Forelimb muscle (tissue), 1 donor: ENCODE data around the gene ZDHHC11. TPM values are rescaled to one million over a fixed set of nuclear protein-coding genes. Genes with fewer than 3 reads are reported as not detected.
"Not testable (repeated sequence)": the region's sequence is repeated elsewhere in the genome, so short reads cannot be mapped to it uniquely, and the experiment has no call there.

Experiments
- DNase-seq: peaks from one replicate; pipeline ENCODE4 v3.0.0-alpha.2; 2013; ENCODE audit warnings: low read depth
- polyA plus RNA-seq: library from polyadenylated mRNA; unstranded; fragments of 120-200 nt; gene quantifications from one replicate; pipeline ENCODE4 v1.2.1, GENCODE V29; 2013; ENCODE audit not compliant: insufficient read length

The ZDHHC11 gene
- polyA plus RNA-seq, 1 donor: 8.7 TPM

DNA sequence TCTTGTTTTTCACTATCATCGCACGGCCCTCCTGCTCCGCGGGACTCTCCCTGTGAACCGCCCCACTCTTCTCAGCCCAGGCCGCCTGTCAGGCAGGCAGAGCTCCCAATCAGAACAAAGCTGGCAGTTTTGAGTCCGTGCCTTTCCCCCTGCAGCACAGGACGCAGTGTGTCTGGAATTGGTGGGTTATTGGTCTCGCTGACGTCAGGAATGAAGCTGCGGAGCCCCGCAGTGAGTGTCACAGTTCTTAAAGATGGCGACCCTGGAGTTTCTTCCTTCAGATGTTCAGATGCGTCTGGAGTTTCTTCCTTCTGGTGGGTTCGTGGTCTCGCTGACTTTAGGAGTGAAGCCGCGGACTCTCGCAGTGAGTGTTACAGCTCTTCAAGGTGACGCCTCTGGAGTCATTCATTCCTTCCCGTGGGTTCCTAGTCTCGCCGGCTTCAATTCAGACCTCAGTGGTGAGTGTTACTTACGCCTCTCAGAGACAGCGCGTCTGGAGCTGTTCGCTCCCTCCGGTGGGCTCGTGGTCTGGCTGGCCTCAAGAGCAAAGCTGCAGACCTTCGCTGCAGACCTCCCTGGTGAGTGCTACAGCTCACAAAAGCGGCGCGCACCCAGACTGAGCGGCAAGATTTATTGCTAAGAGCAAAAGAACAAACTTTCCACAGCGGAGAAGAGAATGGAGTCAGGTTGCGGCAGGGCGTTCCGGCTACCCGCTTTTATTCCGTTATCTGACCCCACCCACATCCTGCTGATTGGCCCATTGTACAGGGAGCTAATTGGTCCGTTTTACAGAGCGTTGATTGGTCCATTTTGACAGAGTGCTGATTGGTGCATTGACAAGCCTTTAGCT, 73.7 kb downstream of the ZDHHC11 start:
- no peak for DNase-seq

DNA sequence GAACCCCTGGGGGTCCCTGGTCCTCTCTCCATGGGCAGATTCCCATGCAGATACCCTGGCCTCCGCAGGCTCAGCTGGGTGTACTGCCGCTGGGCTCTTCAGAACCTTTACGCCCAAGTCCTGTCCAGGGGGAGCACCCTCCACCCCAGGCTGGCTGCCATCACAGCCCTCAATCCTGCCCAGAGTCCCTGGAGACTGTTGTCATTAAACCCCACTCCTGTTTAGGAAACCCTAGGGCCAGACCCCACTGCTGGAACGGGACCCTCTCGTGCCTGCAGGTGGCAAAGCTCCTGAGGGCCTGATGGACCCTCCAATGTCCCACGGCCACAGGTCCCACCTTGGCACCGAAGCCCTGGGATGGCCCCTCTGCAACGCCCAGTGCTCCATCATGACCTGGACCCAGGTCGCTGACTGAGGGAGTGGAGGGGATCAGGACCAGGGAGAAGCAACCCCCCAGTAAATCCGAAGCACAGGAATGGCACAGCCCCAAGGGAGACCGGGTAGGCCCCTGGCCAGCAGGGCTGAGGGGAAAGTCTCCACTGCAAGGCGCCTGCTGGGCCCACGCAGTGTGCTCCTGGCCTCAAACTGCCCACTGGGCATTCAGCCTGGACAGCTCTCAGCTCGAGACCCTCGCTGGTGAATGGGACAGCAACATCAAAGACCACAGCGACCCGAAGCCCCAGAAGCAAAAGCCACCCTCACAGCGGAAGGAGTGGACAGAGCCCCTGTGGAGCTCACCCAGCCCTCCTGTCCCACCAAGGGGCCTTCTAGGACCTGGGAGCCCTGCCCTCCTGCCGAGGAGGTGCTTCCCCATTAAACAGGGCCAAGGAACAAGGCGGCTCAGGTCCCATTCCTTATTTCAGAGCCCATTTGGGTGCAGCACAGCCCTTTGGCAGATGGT, 74.6 kb downstream of the ZDHHC11 start:
- no peak for DNase-seq

DNA sequence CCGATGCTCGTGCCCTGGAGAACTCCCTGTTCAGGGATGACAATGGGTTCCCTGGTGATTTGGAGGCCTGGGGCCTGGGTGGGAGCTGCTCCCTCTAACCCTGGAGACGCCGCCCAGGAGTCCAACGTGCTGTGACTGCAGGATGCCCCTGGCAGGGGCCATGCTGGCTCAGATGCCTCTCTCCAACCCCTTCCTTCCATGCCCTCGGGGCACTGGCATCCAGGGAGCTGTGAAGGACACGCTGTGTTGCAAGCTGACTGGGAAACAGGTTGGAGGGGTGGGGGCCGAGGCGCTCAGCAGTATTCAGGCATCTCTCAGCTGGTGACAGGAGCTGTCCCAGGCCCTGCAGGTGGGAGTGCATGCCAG, 75.2 kb downstream of the ZDHHC11 start:
- not testable (repeated sequence) for DNase-seq

DNA sequence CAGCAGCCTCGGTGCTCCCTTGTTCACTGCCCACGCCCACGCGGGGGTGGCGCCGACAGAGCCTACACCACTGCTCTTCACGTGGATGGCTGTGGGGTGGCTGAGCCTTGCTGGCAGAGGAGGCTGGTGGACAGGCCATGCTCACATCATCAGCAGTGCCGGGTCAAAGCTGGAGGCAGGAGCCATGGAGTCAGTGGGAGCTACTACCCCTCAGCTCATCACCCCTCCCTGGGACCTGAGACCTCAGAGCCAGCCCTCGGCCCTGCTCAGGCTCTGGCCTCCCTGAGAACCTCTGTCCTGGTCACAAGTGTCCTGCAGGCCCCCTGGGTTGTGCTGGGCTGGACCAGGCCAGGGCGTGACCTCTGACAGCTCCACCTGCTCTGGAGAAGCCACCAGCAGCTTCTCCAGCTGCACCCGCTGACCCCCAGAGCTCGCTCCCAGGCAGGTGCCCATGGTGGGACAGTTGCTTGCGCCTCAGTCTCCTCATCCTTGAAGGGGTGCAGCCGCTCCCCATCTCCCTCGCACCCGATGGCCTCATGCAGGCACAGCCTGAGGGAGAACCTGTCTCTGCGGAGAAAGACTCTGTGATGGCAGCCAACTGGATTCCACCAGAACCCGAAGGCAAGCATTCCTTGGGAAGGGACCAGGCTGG, 75.8 kb downstream of the ZDHHC11 start:
- DNase-seq: not testable (repeated sequence)

DNA sequence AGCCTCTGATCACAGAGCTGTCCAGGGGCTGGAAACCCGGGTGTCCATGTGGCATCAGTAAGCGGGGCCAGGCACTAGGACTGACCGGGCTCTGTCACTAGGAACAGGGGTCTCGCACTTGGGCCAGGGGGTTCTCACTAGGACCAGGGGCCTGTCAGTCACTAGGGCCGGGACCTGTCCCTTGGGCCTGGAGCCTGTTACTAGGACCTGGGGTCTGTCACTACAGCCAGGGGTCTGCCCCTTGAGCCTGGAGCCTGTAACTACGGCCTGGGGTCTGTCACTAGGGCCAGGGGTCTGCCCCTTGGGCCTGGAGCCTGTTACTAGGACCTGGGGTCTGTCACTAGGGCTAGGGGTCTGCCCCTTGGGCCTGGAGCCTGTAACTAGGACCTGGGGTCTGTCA, 76.5 kb downstream of the ZDHHC11 start:
- not testable (repeated sequence) for DNase-seq

DNA sequence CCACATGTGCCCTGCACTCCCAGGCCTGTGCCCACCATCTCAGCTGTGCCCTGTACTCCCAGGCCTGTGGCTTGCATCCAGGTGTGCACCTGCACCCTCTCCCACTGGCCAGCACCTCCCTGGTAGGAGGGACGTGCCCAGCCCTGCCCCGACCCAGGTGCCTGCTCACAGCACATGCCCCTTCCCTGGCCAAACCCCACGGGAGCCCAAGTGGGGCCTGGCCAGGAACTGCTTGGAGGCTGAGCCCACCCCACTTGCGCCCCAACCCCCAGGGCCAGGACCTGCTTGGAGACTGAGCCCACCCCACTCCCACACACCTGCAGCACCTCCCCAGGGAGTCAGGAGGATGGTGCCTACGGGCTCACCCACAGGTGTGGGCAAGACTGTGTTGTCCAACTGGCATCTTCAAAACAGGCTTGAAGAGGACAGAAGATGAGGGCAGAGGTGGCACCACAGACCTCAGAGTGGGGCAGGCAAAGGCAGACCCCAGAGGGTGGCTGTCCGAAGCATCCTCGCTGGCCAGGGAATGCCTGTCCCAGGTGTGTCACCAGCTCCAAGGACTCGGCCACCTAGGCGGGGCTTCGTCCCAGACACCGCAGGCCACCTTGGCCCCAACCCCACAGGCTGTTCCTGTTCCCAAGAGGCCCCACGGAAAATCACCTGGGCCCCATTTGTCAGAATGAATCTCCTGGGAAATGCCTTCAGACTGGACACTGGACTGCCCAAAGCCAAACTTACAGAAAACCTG, 77.1 kb downstream of the ZDHHC11 start:
- DNase-seq: no peak

DNA sequence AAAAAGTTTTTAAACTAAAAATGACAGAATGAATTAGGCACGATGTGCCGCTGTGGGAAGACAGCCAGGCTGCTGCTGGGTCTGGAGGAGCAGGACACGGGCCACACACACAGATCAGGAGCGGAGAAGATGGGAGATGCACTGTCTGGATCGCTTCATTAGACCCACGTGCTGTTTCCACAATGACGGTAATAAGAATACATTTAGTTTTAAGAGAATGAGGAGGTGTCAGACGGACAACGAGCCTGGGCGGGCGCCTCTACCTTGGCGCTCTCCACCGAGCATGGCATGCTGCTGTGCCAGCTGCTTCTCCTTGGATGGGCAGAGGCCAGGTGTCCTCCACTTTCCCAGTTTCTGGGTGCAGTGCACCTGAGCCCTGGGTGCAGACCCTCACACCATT, 77.9 kb downstream of the ZDHHC11 start:
- DNase-seq: not testable (repeated sequence)

DNA sequence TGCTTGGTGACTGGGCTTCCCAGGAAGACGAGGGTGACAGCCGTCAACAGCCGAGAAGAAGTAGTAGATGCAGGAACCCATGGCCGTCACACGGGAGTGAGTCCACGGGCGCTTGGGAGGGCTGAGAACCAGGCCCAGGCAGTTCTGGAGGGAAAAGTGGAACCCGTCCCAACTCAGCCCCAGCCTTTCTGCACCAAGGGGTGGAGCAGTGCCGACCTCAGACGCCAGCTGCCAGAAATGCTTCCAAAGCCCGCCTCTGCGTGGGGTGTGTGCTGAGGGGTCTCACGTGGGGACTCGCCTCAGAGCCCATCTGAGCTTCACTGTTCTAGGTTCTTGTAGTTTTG, 78.3 kb downstream of the ZDHHC11 start:
- not testable (repeated sequence) for DNase-seq

DNA sequence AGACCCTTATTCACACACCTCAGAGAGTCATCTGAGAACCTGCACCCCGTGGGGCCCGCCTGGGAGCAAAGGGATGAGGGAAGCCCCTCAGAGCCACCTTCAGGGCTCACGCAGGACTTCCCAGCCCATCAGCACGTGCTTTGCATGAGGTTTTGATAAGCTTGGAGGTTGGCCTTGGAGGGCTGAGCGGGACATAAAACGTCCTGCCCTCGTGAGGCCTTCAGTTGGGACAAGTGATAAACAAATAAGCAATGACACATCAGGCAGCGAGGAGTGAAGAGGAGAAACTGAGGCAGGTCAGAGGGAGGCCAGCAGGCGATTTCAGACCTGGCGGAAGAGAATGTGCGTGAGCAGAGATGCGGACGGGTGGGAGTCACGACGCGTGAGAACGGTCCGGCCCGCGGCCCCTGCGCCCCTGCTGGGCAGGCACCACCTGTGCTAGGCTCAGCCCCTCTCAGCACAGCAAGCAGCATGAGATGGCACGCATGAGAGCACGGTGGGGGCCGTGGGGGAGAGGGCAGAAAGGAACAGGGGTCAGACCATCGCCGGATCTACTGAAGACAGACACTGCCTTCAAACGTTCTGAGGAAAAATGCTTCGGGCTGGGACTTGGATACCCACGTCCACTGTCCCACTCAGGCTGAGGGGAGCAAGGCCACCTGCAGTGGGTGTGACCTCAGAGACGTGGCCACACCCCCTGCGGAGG, 78.8 kb downstream of the ZDHHC11 start:
- DNase-seq: not testable (repeated sequence)

DNA sequence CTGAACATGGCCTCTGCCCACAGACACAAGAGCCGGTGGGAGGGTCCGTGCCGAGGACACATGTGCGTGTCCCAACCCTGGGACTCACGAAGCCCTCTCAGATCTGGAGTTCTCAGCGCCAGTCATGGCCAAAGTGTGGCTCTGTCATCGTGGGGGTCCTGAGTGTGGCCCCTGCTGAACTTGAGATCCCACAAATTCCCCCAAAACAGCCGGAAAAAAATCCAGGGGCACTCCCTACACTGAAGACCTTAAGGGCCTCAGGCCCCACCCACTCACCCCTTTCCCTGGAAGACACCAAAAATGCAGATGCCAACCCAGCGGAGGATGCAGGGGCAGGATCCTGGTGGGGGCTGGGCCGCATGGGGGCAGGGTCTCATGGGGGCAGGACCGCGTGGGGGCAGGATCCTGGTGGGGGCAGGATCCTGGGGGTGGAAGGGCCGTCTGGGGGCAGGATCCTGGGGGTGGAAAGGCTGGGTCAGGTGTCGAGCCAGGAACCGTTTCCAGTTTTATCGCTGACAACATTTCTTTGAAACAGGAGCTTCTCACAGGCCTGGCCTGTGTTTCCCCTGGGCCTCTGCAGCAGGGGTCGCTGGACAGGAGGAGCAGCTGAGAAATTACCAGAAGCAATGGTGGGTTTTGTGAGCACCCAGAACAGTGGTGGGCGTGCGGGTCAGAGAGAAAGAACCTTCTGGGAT, 79.6 kb downstream of the ZDHHC11 start:
- DNase-seq: not testable (repeated sequence)

DNA sequence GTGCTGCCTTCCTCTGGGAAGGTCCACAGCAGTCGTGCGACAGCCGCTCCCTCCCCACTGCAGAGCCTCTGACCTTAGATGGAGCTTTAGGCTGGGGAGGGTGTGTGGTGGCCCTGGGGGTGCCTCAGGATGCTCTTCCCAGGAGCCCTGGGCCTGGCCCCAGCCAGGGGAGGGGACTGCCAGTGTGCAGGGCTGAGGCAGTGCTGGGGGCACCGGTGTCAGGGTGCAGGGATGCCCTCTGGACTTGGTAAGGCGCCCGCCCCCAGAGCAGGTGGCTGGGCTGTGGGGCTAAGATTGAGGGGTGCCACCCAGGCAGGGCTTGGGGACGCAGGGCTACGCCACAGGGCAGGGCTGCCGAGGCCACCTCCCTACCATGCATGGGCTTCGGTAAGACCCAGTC, 80.2 kb downstream of the ZDHHC11 start:
- DNase-seq: not testable (repeated sequence)

DNA sequence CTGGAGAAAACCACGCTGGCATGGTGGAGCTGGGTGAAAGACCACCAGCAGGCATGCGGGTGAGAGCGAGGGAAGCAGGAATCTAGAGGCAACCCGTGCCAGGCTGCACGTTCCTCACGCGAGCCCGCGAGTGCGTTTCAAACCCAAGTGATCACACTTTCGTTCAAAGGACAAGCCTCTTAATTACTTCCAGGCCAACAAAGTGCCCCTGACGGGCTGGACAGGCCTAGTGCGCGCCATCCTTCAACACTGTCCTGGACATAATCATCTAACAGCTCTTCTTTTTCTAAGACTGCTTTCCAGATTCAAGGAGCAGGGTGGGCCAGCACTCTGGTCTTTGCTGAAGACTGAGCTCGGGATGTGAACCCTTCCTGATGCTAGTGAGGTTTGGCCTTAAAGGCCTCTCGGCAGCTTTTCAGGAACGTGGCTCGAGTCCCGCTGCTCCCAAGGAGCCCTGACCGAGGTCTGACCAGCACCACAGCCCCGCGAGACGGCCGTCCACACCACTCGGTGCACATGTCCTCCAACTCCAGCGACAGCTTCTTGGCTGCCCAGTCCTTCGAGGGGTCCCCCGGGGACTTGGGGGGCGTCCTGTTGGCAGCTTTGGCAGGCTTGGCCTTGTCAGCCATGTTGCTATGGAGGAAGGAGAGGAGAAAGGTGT, 81.2 kb downstream of the ZDHHC11 start:
- not testable (repeated sequence) for DNase-seq

DNA sequence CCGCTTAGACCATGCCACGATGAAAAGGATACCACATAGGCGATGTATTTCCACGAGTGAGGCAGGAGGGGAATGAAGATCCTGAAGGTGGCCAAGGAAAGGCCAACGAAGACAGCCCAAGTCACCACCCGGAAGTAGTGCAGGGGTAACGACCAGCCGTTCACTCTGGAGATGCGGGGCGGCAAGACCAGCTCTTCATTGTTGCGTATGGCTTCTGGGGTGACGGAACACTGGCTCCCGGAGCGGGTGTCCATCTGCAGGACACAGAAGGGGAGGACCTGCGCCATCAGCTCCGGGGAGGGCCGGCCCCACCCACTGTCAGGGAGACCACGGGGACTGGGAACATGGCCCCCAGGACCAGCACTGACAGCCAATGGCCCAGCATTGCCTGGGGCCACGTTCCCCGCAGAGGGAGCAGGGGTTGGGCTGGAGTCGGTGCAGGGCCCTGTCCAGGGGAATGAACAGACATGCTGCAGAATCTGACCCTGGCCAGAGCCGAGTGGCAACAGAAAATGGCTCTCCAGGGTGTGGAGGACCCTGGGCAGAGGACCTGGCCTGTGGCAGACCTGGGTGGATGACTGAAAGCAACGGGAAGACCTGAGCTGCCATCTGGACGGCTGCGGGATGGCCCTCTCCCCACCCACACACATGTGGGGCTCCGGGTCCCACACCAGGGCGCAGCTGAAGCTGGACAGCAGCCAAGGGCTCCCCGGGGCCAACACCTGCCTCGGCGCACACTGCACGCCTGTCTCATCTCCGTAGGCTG, 83.9 kb downstream of the ZDHHC11 start:
- DNase-seq: no peak

DNA sequence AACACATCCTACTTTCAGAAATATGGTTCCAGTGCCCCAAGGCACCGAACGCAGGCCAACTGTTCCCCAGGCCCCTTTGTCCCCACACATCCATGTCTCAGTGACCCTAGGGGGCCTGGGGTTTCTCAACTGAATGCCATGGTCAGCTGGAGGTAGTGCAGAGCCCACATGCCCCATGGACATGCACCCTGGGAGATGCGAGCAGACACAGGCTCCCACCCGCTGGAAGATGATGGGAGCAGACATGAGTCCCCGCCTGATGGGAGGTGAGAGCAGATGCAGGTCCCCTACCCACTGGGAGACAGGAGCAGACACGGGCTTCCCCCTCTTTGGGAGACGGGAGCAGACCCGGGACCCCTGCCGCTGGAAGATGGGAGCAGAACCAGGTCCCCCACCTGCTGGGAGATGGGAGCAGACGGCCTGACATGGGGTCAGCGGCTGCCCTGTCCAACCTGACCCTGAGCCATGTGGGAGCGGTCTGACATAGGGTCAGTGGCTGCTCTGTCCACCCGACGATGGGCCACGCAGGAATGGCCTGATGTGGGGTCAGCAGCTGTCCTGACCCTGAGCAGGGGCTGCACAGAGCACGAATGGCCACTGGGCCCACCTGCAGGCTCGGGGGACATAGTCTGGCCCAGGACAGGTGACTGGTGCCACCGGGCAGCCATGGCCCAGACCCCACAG, 84.7 kb downstream of the ZDHHC11 start:
- no peak for DNase-seq

DNA sequence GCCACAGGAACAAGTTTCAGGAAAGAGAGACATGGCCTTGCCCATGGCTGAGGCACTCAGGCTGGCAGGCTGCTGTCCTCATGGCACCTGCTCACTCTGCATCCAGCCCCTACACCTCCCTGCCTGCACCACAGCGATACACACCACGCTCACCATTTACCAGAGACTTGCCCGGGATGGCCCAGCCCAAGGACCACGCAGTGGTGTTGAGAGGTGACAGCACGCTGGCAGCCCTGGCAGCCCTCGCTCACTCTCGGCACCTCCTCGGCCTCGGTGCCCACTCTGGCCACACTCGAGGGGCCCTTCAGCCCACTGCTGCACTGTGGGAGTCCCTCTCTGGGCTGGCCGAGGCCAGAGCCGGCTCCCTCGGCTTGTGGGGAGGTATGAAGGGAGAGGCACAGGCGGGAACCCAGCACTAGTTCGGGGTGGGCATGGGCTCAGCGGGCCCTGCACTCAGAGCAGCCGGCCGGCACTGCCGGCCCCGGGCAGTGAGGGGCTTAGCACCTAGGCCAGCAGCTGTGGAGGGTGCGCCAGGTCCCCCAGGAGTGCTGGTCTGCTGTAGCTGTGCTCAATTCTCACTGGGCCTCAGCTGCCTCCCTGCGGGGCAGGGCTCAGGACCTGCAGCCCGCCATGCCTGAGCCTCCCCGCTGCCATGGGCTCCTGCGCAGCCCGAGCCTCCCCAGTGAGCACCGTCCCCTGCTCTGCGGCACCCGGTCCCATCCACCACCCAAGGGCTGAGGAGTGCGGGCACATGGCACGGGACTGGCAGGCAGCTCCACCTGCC, 86.6 kb downstream of the ZDHHC11 start:
- DNase-seq: no peak

DNA sequence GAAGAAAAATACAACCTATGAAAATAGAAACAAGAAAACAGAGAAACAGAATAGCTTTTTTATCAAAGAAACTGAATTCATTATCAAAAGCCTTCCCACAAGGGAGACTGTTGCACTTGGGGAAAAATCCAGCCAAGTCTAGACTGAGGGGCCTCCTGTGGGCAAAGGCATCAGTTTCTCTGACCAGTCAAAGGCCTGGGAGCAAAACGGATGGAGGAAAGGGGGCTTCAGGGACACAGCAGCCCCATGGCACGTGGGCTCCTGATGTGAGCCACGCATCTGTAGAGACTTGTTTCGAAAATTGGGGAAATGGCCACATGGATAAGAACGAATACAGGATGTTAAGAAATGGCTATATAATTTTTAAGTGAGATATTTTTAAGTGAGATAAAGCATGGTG, 87.4 kb downstream of the ZDHHC11 start:
- DNase-seq: no peak

DNA sequence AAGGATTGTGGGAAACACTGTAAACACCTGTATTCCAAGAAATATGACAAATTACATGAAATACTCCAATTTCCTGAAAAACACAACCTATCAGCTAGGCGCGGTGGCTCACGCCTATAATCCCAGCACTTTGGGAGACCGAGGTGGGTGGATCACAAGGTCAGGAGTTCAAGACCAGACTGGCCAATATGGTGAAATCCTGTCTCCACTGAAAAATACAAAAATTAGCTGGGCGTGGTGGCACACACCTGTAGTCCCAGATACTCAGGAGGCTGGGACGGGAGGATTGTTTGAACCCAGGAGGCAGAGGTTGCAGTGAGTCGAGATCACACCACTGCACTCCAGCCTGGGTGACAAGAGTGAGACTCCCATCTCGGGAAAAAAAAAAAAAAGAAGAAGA, 87.8 kb downstream of the ZDHHC11 start:
- DNase-seq: not testable (repeated sequence)
